ENCODE measurements around the gene FAH. TPM values are rescaled to one million over a fixed set of nuclear protein-coding genes. Genes with fewer than 3 reads are reported as not detected.
A peak's percentile ranks its signal among the peaks of the same experiment; 100 is the strongest.

The FAH gene
- total RNA-seq = 10 to 100 TPM; 19.1 to 21.9 (median 20.0) TPM
- long read RNA-seq, donor 1, transcript FAH-201 (15 exons, 1,471 nt) = major isoform, 11 of 20 reads
- long read RNA-seq, donor 1, partial matches to known transcripts = 0 of 20 reads
- long read RNA-seq, donor 1, other reads (novel, unspliced or antisense) = 2 of 20 reads
- long read RNA-seq, donor 2, transcript FAH-213 (14 exons, 1,549 nt) = minor isoform, 7 of 21 reads
- long read RNA-seq, donor 2, transcript FAH-201 (15 exons, 1,471 nt) = major isoform, 11 of 21 reads
- long read RNA-seq, donor 2, partial matches to known transcripts = 0 of 21 reads
- long read RNA-seq, donor 2, other reads (novel, unspliced or antisense) = 0 of 21 reads

GRCh38 chr15:80152896-80153876 lies at the start of gene FAH:
Gene FAH, plus strand, starts transcription at chr15:80152999. Its CDS starts 56 bp downstream, at chr15:80153055.
- Histone ChIP-seq H3K36me3 (ENCODE audit: low read depth) (no peaks in the 10 kb centered on the region), H3K4me3 (peak within 1 kb of the TSS; percentile 14), H3K9me3 (no peaks in the 10 kb centered on the region), H3K4me1 (ENCODE audit: low read depth) (peaks cover 10% of the 10 kb centered on the region)
- DNase-seq = peak in 2 of 3 donors; percentile 49 to 59
- intact Hi-C loops (cut with DNase I, micrococcal nuclease) = no loop called here
- TF ChIP-seq CTCF (IDR thresholded peaks at IDR 0.05) = no peak
- ATAC-seq = peak; percentile 84

DNA sequence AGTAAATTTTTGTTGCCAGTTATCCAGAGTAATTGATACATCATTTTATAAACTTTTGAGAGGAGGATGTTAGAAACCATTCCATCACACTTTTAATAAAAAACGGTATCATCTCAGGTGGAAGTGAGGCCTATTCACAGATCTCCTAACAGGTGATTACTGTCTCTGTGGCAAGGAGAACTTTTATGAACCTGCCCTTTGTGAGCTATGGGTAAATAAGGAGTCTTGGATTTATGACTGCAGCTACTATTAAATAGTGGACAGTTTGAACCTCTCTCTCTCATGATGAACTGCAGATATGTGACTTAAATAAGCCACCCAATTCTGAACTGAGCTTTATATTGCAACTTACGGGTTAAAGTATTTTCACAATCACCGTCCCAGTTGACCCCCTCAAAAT lies 47.6 kb upstream of the FAH start:
- DNase-seq (no peak), ATAC-seq (peak; percentile 54)
- TF ChIP-seq CTCF (IDR thresholded peaks at IDR 0.05) = no peak
- intact Hi-C loops (cut with DNase I, micrococcal nuclease) = no loop called here
- peaks cover 11% of the 10 kb centered on the region for H3K4me1 ChIP-seq (ENCODE audit: low read depth)
- no peak overlapping the region for H3K4me3 ChIP-seq
- no peaks in the 10 kb centered on the region for H3K9me3 ChIP-seq
- H3K36me3 ChIP-seq (ENCODE audit: low read depth) = no peaks in the 10 kb centered on the region

DNA sequence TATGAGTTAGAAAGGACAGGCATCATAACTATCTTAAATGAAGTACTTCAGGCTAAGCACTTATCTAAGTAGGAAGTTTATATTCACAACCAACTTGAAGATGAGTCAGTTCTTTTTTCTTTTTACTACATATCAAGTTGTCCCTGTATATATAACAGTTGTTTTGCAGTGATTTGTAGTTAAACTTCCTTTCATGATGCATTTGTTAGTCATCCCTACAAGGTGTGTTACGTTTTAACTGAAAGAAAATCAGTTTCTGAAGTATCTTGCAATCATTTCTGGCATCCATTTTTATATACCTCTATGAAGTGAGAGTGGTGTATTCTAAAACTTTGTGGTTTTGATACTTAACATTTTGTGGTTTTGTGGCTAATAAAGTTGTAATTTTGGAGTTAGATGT lies 47.2 kb upstream of the FAH start:
- Histone ChIP-seq H3K9me3 (no peaks in the 10 kb centered on the region), H3K4me1 (ENCODE audit: low read depth) (peaks cover 11% of the 10 kb centered on the region), H3K36me3 (ENCODE audit: low read depth) (no peaks in the 10 kb centered on the region), H3K4me3 (no peak overlapping the region)
- ATAC-seq (peak; percentile 71), DNase-seq (no peak)
- intact Hi-C loops (cut with DNase I, micrococcal nuclease) = no loop called here
- no peak for TF ChIP-seq CTCF (IDR thresholded peaks at IDR 0.05)

GRCh38 chr15:80106051-80106450 lies 46.7 kb upstream of the FAH start:
- Histone ChIP-seq H3K4me1 (ENCODE audit: low read depth) (peaks cover 11% of the 10 kb centered on the region), H3K4me3 (no peak overlapping the region), H3K9me3 (no peaks in the 10 kb centered on the region), H3K36me3 (ENCODE audit: low read depth) (no peaks in the 10 kb centered on the region)
- no peak for DNase-seq
- intact Hi-C loops (cut with DNase I, micrococcal nuclease) = no loop called here
- no peak for ATAC-seq
- no peak for TF ChIP-seq CTCF (IDR thresholded peaks at IDR 0.05)

DNA sequence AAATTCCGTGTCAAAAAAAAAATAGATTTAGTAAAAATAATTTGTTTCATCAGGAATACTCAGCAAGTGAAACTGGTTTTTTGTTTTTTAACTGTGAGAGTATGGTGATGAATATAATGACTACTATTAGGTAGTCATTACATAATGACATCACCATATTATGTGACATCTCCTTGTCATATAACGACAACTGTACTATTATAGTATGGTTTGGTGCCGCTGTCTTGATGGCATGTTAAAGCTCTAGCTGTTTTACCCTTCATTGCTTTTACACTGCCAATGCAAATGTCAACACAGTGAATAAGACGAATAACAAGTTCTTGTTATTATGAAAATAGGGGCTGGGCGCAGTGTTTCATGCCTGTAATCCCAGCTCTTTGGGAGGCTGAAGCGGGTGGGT lies 45.6 kb upstream of the FAH start:
- Histone ChIP-seq H3K4me1 (ENCODE audit: low read depth) (peaks cover 11% of the 10 kb centered on the region), H3K4me3 (no peak overlapping the region), H3K36me3 (ENCODE audit: low read depth) (no peaks in the 10 kb centered on the region), H3K9me3 (no peaks in the 10 kb centered on the region)
- no peak for TF ChIP-seq CTCF (IDR thresholded peaks at IDR 0.05)
- intact Hi-C loops (cut with DNase I, micrococcal nuclease) = no loop called here
- ATAC-seq (no peak), DNase-seq (no peak)

All from mucosa of descending colon (tissue), 3 donors.